ENCODE data around the gene PRPF40B.

The PRPF40B gene

GRCh38 chr12:49674318-49674981 is 51.1 kb downstream of the PRPF40B start:
- no peak for DNase-seq
- intact Hi-C loops (cut with DNase I): no loop called here

GRCh38 chr12:49675137-49675536 is 51.8 kb downstream of the PRPF40B start:
- DNase-seq: no peak
- intact Hi-C loops (cut with DNase I): no loop called here

- intact Hi-C loops (cut with DNase I): no loop called here
- no peak for DNase-seq
Measured at GRCh38 chr12:49678711-49679110, 55.4 kb downstream of the PRPF40B start.

- no peak for DNase-seq
- intact Hi-C loops (cut with DNase I): no loop called here
Measured at GRCh38 chr12:49680075-49680474, 56.7 kb downstream of the PRPF40B start.

- intact Hi-C loops (cut with DNase I): no loop called here
- DNase-seq: no peak
Measured at GRCh38 chr12:49683599-49684309, 60.4 kb downstream of the PRPF40B start.

- intact Hi-C loops (cut with DNase I): no loop called here
- no peak for DNase-seq
Measured at GRCh38 chr12:49684310-49684854, 61.0 kb downstream of the PRPF40B start.

- intact Hi-C loops (cut with DNase I): no loop called here
- no peak for DNase-seq
Measured at GRCh38 chr12:49687941-49688340, 64.6 kb downstream of the PRPF40B start.

GRCh38 chr12:49689237-49689636 is 65.9 kb downstream of the PRPF40B start:
- intact Hi-C loops (cut with DNase I): no loop called here
- DNase-seq: no peak

GRCh38 chr12:49689785-49690184 is 66.4 kb downstream of the PRPF40B start:
- intact Hi-C loops (cut with DNase I): no loop called here
- DNase-seq: no peak

GRCh38 chr12:49692851-49693250 is 69.5 kb downstream of the PRPF40B start:
- DNase-seq: no peak
- intact Hi-C loops (cut with DNase I): no loop called here

GRCh38 chr12:49693931-49694444 is 70.6 kb downstream of the PRPF40B start:
- no peak for DNase-seq
- intact Hi-C loops (cut with DNase I): no loop called here

Data from posterior cingulate gyrus (tissue), 11 donors.